ENCODE measurements around the gene RHCE.
"Not testable (repeated sequence)": the region's sequence is repeated elsewhere in the genome, so short reads cannot be mapped to it uniquely, and the experiment has no call there.

Gene RHCE

GRCh38 chr1:25432749-25433388, 12.2 kb upstream of the RHCE start:
- no peak for DNase-seq

GRCh38 chr1:25431955-25432719, 11.5 kb upstream of the RHCE start:
- DNase-seq: no peak

GRCh38 chr1:25430967-25431881, 10.6 kb upstream of the RHCE start:
- no peak for DNase-seq

- peak; percentile 95 for DNase-seq
Measured at GRCh38 chr1:25430073-25430966, 9.7 kb upstream of the RHCE start, which contains the start of gene MACO1. Gene MACO1, plus strand, starts transcription at chr1:25430897. Its CDS starts 202 bp downstream, at chr1:25431099.

- DNase-seq: no peak
Measured at GRCh38 chr1:25428475-25429166, 8.0 kb upstream of the RHCE start.

GRCh38 chr1:25427696-25428095, 7.1 kb upstream of the RHCE start:
- no peak for DNase-seq

- no peak for DNase-seq
Measured at GRCh38 chr1:25425098-25426085, 4.8 kb upstream of the RHCE start.

GRCh38 chr1:25423206-25423605, 2.6 kb upstream of the RHCE start:
- not testable (repeated sequence) for DNase-seq

- DNase-seq: not testable (repeated sequence)
Measured at GRCh38 chr1:25419339-25419738, 1.3 kb downstream of the RHCE start.

- not testable (repeated sequence) for DNase-seq
Measured at GRCh38 chr1:25417280-25417679, 3.3 kb downstream of the RHCE start.

GRCh38 chr1:25414578-25414977, 6.0 kb downstream of the RHCE start:
- DNase-seq: not testable (repeated sequence)

- not testable (repeated sequence) for DNase-seq
Measured at GRCh38 chr1:25414157-25414556, 6.5 kb downstream of the RHCE start.

GRCh38 chr1:25412872-25413623, 7.6 kb downstream of the RHCE start:
- not testable (repeated sequence) for DNase-seq

- DNase-seq: not testable (repeated sequence)
Measured at GRCh38 chr1:25409641-25410427, 10.8 kb downstream of the RHCE start.

GRCh38 chr1:25405731-25406305, 14.8 kb downstream of the RHCE start:
- not testable (repeated sequence) for DNase-seq

GRCh38 chr1:25402947-25403803, 17.4 kb downstream of the RHCE start:
- not testable (repeated sequence) for DNase-seq

- DNase-seq: not testable (repeated sequence)
Measured at GRCh38 chr1:25398079-25398478, 22.5 kb downstream of the RHCE start.

All from NCI-H1436 (cell line).